AG20443 (cell line): Measurements from ENCODE around the gene PHF1.

Experiments used
- DNase-seq: peaks from one replicate; pipeline ENCODE4 v3.0.0; 2012; ENCODE audit warnings: low spot score, mixed read lengths

The PHF1 gene

GRCh38 chr6:33458676-33459075, 47.9 kb downstream of the PHF1 start:
- DNase-seq, result no peak

- DNase-seq, result no peak
Observed at GRCh38 chr6:33459226-33459625, 48.4 kb downstream of the PHF1 start.
